HL-60/S4 treated with phorbol 12-myristate 13-acetate at 8.2 ng/mL for 4 days and 3 days (cell line): ENCODE data around the gene BMPR2.
"Not testable (repeated sequence)": the region's sequence is repeated elsewhere in the genome, so short reads cannot be mapped to it uniquely, and the experiment has no call there.

Source experiments
- in situ Hi-C: fragments of 300-500 bp; cut with MboI; formaldehyde crosslinking; loops from 2 replicates; pipeline ENCODE4 v1.15.0; 2022; ENCODE audit warnings: low sequenced_read_pairs

Gene BMPR2

GRCh38 chr2:202444000-202444399, 67.9 kb downstream of the BMPR2 start:
- in situ Hi-C loops: no loop called here

DNA sequence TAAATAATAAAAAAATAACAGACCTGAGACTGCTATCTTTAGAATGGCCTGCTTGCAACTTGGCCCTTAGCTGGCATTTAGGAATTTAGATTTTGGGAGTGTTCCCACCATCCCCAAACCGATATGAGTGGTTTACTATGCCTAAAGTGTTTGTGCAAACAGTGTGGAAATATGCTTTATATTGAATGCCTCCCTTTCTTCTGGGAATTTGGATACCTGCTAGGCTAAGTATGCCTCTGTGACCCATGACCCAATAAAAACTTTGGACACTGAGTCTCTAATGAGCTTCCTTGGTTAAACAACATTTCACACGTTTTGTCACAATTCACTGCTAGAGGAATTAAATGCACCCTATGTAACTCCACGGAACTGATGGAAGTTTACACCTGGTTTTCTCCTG, 73.2 kb downstream of the BMPR2 start:
- in situ Hi-C loops: no loop called here

DNA sequence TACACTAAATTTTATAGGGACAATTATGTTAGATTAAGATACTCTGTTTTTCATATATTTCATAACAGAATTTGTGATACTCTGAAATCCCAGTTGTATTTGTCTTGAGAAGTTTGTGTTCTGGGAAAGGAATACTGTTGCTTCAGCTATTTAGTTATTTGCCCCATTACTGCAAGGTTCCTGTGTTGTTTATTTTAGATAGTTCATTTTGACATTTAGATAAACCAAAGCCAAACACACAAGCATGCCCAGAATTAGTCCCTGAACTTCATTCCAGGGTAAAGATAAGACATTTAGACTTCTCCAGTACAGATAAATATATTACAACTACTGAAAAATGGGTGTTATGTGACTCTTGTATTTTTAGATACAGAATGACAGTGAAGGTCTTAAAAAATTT, 74.7 kb downstream of the BMPR2 start:
- in situ Hi-C loops: no loop called here

- in situ Hi-C loops: no loop called here
These were observed 76.6 kb downstream of the BMPR2 start for GRCh38 chr2:202452744-202453143.

DNA sequence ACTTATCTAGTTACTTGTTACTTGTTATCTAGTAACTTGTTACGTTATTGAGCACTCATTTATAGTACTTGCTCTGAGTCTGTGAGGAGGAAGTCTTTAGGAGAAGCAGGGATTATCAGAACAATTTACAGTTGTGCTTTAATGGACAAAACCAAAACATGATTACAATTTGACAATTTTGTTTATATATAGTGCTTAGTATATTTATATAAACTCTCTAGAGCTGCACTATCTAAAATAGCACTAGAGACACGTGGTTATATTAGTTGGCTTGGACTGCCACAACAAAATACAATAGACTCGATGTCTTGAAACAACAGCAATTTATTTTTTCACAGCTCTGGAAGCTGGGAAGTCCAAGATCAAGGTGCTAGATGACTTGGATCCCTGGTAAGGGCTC, 78.4 kb downstream of the BMPR2 start:
- in situ Hi-C loops: no loop called here

- in situ Hi-C loops: no loop called here
These were observed 79.0 kb downstream of the BMPR2 start for GRCh38 chr2:202455114-202455513.

DNA sequence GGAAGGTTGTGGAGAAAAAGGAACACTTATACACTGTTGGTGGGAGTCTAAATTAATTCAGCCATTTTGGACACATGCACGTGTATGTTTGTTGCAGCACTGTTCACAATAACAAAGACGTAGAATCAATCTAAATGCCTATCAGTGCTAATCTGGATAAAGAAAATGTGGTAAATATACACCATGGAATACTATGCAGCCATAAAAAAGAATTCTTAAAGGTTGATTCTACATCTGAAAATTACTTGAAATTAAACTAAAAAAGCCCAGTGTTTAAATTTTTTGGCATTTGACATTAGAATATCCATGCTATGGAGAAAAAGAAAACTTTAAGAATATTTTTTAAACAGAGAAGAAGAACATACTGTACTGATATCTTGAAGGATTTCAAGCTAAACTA, 84.0 kb downstream of the BMPR2 start:
- in situ Hi-C loops: no loop called here

DNA sequence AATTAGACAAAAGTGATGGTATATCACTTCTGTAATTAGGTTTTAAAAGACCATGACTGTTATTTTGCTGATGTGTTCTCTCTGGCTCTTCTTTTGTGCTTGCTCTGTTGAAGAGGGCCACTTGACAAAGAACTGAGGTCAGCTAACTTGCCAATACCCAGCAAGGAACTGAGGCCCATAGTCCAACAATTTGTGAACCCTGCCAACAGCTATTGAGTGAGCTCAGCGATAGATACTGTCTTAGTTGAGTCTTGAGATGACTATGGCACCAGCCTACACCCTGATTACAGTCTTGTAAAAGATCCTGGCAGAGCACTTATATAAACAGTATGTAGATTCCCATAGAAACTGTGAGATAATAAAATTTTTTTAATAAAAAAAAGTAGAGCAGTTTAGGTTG, 103.0 kb downstream of the BMPR2 start:
- in situ Hi-C loops: no loop called here

GRCh38 chr2:202479610-202480009, 103.5 kb downstream of the BMPR2 start:
- in situ Hi-C loops: no loop called here

- in situ Hi-C loops: no loop called here
These were observed 110.2 kb downstream of the BMPR2 start for GRCh38 chr2:202486351-202486750.

GRCh38 chr2:202488671-202489070, 112.5 kb downstream of the BMPR2 start:
- in situ Hi-C loops: no loop called here

DNA sequence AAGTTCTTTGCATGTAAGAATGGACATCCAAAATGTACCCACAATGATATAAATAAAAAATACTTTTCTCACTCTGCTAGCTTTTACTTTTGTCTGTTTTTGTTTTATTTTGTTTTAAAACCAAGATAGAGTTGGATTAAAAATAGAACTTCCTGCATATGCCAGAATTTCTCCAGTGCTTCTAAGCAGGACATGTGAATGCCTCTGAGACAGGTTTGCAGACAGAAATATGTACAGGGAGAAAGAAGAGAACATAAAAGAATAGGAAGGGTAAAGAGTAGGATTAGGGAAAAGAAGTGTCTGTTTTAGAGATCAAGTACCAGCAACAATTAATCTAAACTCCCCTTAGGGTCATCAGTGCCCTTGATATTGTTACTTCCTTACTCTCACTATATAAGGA, 114.4 kb downstream of the BMPR2 start:
- in situ Hi-C loops: no loop called here

DNA sequence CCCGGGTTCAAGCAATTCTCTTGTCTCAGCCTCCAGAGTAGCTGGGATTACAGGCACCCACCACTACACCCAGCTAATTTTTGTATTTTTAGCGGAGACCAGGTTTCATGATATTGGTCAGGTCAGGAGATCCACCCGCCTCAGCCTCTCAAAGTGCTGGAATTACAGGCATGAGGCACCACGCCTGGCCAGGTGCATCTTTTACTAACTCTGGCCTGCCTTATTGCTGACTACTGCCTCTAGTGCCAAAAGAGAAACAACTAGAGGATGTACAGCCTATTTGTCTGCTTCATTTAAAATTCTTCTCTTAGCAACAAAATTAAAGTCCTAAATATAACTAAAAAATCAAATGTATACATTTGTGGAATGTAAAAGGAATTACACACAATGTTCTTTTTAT, 115.4 kb downstream of the BMPR2 start:
- in situ Hi-C loops: no loop called here

- in situ Hi-C loops: no loop called here
These were observed 118.4 kb downstream of the BMPR2 start for GRCh38 chr2:202494300-202495229.

DNA sequence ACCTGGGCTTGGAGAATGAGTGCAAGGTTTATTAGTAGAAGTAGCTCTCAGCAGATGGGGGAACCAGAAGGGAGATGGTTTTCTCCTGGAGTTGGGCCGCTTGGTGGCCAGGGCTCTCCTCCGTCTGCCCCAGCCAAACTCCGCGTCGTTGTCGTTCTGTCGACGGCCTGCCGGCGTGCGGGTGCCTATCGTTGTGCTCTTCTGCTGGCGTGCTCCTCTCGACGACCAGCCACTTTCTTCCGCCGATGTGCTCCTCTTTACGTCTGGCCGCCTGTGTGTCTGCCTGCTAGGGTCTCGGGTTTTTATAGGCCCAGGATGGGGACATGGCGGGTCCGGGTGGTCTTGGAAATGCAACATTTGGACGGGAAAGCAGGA, 119.1 kb downstream of the BMPR2 start:
- in situ Hi-C loops: no loop called here

GRCh38 chr2:202496835-202497472, 120.8 kb downstream of the BMPR2 start:
- in situ Hi-C loops: not testable (repeated sequence)

- in situ Hi-C loops: not testable (repeated sequence)
These were observed 121.3 kb downstream of the BMPR2 start for GRCh38 chr2:202497473-202497866.

DNA sequence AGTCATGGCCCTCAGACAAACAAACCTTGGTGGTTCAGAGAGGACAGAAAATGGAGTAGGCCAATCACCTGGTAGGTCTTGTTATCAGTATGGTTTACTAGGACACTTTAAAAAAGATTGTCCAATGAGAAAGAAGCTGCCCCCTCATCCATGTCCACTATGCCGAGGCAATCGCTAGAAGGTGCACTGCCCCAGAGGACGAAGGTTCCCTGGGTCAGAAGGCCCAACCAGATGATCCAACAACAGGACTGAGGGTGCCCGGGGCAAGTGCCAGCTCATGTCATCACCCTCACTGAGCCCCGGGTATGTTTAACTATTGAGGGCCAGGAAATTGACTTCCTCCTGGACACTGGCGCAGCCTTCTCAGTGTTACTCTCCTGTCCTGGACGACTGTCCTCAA, 123.7 kb downstream of the BMPR2 start:
- in situ Hi-C loops: not testable (repeated sequence)

- in situ Hi-C loops: not testable (repeated sequence)
These were observed 127.1 kb downstream of the BMPR2 start for GRCh38 chr2:202503276-202503675.

DNA sequence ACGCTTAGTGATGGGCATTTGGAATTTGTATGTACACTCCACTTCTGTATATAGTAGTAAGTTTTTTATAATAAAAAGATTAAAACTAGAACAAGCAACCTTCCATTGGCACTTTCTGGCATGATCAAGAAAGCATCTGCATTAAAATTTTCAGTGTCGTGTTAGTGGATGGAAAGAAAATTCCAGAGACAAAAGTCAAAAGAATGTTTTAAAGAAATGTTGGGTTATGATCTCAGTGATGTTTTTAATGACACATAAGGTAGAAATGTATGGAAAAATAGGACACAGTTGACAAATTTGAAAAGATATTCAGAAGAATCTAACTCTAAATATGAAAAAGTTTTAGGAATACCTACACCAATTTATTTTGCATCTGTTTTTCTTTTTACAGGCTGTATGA, 132.6 kb downstream of the BMPR2 start:
- in situ Hi-C loops: no loop called here

- in situ Hi-C loops: no loop called here
These were observed 134.8 kb downstream of the BMPR2 start for GRCh38 chr2:202510911-202511310.

GRCh38 chr2:202512176-202512575, 136.0 kb downstream of the BMPR2 start:
- in situ Hi-C loops: no loop called here
